Measurements from ENCODE around the gene SLC25A25.

DNA sequence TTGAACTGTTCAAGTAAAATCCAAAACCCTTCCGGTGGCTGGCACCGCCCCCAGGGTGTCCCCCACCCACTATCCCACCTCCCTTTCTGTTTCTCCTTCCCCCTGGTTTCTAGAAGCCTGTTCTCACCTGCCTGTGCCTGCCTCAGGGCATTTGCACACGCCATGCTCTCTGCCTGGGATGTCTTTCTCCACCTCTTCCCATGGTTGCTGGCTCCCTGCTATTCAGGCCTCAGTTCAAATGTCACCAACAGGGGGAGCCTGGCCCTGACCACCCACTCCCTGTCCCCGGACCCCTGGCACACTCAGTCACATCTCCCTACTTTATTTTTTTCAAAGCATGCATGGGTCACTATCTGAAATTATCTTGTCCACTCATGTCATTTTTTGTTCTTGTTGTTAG, 47.3 kb upstream of the SLC25A25 start:
- TF ChIP-seq, protein P1, sequence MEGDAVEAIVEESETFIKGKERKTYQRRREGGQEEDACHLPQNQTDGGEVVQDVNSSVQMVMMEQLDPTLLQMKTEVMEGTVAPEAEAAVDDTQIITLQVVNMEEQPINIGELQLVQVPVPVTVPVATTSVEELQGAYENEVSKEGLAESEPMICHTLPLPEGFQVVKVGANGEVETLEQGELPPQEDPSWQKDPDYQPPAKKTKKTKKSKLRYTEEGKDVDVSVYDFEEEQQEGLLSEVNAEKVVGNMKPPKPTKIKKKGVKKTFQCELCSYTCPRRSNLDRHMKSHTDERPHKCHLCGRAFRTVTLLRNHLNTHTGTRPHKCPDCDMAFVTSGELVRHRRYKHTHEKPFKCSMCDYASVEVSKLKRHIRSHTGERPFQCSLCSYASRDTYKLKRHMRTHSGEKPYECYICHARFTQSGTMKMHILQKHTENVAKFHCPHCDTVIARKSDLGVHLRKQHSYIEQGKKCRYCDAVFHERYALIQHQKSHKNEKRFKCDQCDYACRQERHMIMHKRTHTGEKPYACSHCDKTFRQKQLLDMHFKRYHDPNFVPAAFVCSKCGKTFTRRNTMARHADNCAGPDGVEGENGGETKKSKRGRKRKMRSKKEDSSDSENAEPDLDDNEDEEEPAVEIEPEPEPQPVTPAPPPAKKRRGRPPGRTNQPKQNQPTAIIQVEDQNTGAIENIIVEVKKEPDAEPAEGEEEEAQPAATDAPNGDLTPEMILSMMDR (IDR thresholded peaks at IDR 0.05) = no peak
- TF ChIP-seq POLR2A (IDR thresholded peaks at IDR 0.05) = no peak

Data from adrenal gland (tissue), 5 donors.